Peyer's patch (tissue), 4 donors: Measurements from ENCODE around the gene CTNNA1.

Source experiments
- CTCF ChIP-seq, 6 experiments: fragments of 450-650 bp in 4 of 6; fragments of 200-600 bp in 2 of 6; sonication (generic) in 1 of 6; IDR thresholded peaks; one replicate each; pipeline ENCODE4 v1.5.1; 2017 to 2019; ENCODE audit warnings: antibody characterized with exemption in 6 of 6, mild to moderate bottlenecking in 3 of 6, moderate library complexity in 1 of 6
- POLR2A ChIP-seq, 2 donors: fragments of 450-650 bp; IDR thresholded peaks; one replicate each; pipeline ENCODE4 v1.5.1; 2017; ENCODE audit warnings: antibody characterized with exemption in 2 of 2, mild to moderate bottlenecking in 2 of 2, moderate library complexity in 2 of 2

GRCh38 chr5:138748630-138749081, 4.6 kb upstream of the CTNNA1 start:
- no peak for TF ChIP-seq CTCF (IDR thresholded peaks at IDR 0.05)
- no peak for TF ChIP-seq POLR2A (IDR thresholded peaks at IDR 0.05)
